Endothelial cell of umbilical vein (primary cell): ENCODE results near the gene UBE2C. TPM values are rescaled to one million over a fixed set of nuclear protein-coding genes. Genes with fewer than 3 reads are reported as not detected.

Source experiments
- BruUV-seq: library from RNA; stranded (reverse); fragments of 400-500 nt; replicated peaks from 2 replicates; lab custom pipeline; 2021; lab: Mats Ljungman, UMichigan
- CTCF ChIA-PET: fragments of 300-600, 350-600 bp; sonication (Branson Sonifier 250); formaldehyde crosslinking; loops from one replicate; lab custom pipeline; 2021; ENCODE audit warnings: antibody characterized with exemption, inconsistent platforms; lab: Charles Lee
- POLR2A ChIA-PET: fragments of 300-600, 350-600 bp; sonication (Branson Sonifier 250); formaldehyde crosslinking; loops from one replicate; lab custom pipeline; 2021; ENCODE audit warnings: antibody characterized with exemption, inconsistent platforms; lab: Charles Lee
- DNase-seq: peaks from one replicate; pipeline ENCODE4 v3.0.0-alpha.2; 2011; ENCODE audit warnings: low read depth, low spot score
- FAIRE-seq: peaks from 2 replicates; lab custom pipeline; 2011; peaks lifted over from hg19 to GRCh38; lab: Jason Lieb, UNC
- H2AFZ ChIP-seq: 2 replicates; pipeline ENCODE4 v1.6.0; 2012; ENCODE audit warnings: low read depth, low read length, control low read depth, inconsistent platforms
- H3K27ac ChIP-seq: 2 replicates; pipeline ENCODE4 v1.5.1; 2011; ENCODE audit warnings: low read depth, mild to moderate bottlenecking, control low read depth, low read length, moderate library complexity; ENCODE audit not compliant: insufficient read depth
- H3K27me3 ChIP-seq, 2 experiments: 2 replicates each; pipeline versions ENCODE4 v1.6.0 to v1.6.1; 2011; ENCODE audit warnings: low read length in 2 of 2, mixed read lengths in 1 of 2; ENCODE audit not compliant: control insufficient read depth in 2 of 2, insufficient read depth in 2 of 2
- H3K36me3 ChIP-seq, 2 experiments: 2 replicates in 1 of 2; 3 replicates in 1 of 2; pipeline ENCODE4 v1.5.1; 2011; ENCODE audit warnings: low read length in 2 of 2, mild to moderate bottlenecking in 1 of 2, moderate library complexity in 1 of 2; ENCODE audit not compliant: control insufficient read depth in 2 of 2, insufficient read depth in 2 of 2; ENCODE audit errors: extremely low read depth in 1 of 2
- H3K4me1 ChIP-seq: 3 replicates; pipeline ENCODE4 v1.5.1; 2011; ENCODE audit warnings: mild to moderate bottlenecking, low read length; ENCODE audit not compliant: control insufficient read depth, insufficient read depth; ENCODE audit errors: extremely low read depth
- H3K4me2 ChIP-seq: 2 replicates; pipeline ENCODE4 v1.6.1; 2011; ENCODE audit warnings: low read length, control low read depth, mixed read lengths; ENCODE audit not compliant: insufficient read depth
- H3K4me3 ChIP-seq, 3 experiments: fragments of 200-600 bp in 1 of 3; sonication (generic), shearing (Covaris generic) in 1 of 3; replicated peaks in 1 of 3; 2 replicates each; pipeline ENCODE4 v1.5.1; 2011 to 2016; ENCODE audit warnings: control low read depth in 3 of 3, low read length in 3 of 3, mild to moderate bottlenecking in 2 of 3, inconsistent platforms in 1 of 3, low read depth in 1 of 3, moderate library complexity in 1 of 3; ENCODE audit not compliant: insufficient read depth in 1 of 3
- H3K79me2 ChIP-seq: 2 replicates; pipeline ENCODE4 v1.6.0; 2012; ENCODE audit warnings: low read length, inconsistent platforms; ENCODE audit not compliant: control insufficient read depth, insufficient read depth
- H3K9ac ChIP-seq: replicated peaks from 2 replicates; pipeline ENCODE3; 2011; ENCODE audit warnings: low read length, control low read depth; ENCODE audit not compliant: insufficient read depth; ENCODE audit errors: extremely low read depth
- H3K9me1 ChIP-seq: replicated peaks from 3 replicates; pipeline ENCODE4 v1.6.0; 2011; ENCODE audit warnings: mild to moderate bottlenecking, low read length; ENCODE audit not compliant: control insufficient read depth, insufficient read depth; ENCODE audit errors: extremely low read depth
- H3K9me3 ChIP-seq: replicated peaks from 2 replicates; pipeline ENCODE4 v1.5.1; 2012; ENCODE audit warnings: low read length, inconsistent platforms; ENCODE audit not compliant: control insufficient read depth, insufficient read depth
- H4K20me1 ChIP-seq: replicated peaks from 2 replicates; pipeline ENCODE3; 2011; ENCODE audit warnings: mild to moderate bottlenecking, low read length; ENCODE audit not compliant: control insufficient read depth, insufficient read depth; ENCODE audit errors: extremely low read depth
- EZH2 ChIP-seq: IDR thresholded peaks from 2 replicates; pipeline ENCODE4 v1.6.1; 2012; ENCODE audit warnings: borderline replicate concordance, low read depth, mild to moderate bottlenecking, moderate library complexity, low read length, inconsistent platforms; ENCODE audit not compliant: severe bottlenecking
- FOS ChIP-seq: IDR thresholded peaks from 2 replicates; pipeline ENCODE4 v1.6.1; 2011; ENCODE audit warnings: mild to moderate bottlenecking, low read length, moderate library complexity, borderline replicate concordance; ENCODE audit not compliant: insufficient read depth
- GATA2 ChIP-seq: IDR thresholded peaks from 2 replicates; pipeline ENCODE4 v1.7.0; 2011; ENCODE audit warnings: low read depth, mild to moderate bottlenecking, moderate library complexity, mixed read lengths, low read length; ENCODE audit not compliant: insufficient read length, insufficient read depth
- JUN ChIP-seq: IDR thresholded peaks from 2 replicates; pipeline ENCODE4 v1.6.1; 2011; ENCODE audit warnings: borderline replicate concordance, low read depth; ENCODE audit not compliant: insufficient read length, insufficient read depth
- MAX ChIP-seq: IDR thresholded peaks from 2 replicates; pipeline ENCODE4 v1.6.1; 2011; ENCODE audit not compliant: insufficient read depth, insufficient read length
- MYC ChIP-seq: IDR thresholded peaks from one replicate; pipeline ENCODE4 v1.6.1; 2011; ENCODE audit warnings: mild to moderate bottlenecking, low read depth, low read length
- POLR2A ChIP-seq: IDR thresholded peaks from 2 replicates; pipeline ENCODE4 v1.6.1; 2012; ENCODE audit warnings: low read depth, mild to moderate bottlenecking, control low read depth, low read length
- POLR2AphosphoS5 ChIP-seq: IDR thresholded peaks from 2 replicates; pipeline ENCODE4 v1.6.1; 2012; ENCODE audit warnings: low read depth, mild to moderate bottlenecking, control low read depth, low read length, moderate library complexity; ENCODE audit not compliant: insufficient read depth
- dilution Hi-C: fragments of 300-500 bp; cut with MboI; formaldehyde crosslinking; loops from one replicate; pipeline ENCODE4 v1.15.0; 2019; ENCODE audit warnings: low sequenced_read_pairs; ENCODE audit not compliant: extremely low pct_ligation_motif_present
- intact Hi-C: fragments of 100-400 bp; cut with micrococcal nuclease; formaldehyde crosslinking; loops from one replicate; pipeline ENCODE4 v1.10.0; 2022
- polyA plus RNA-seq, 4 experiments: library from polyadenylated mRNA; depleted of rRNA in 3 of 4; stranded (reverse) in 3 of 4; unstranded in 1 of 4; fragments of >200 nt; gene quantifications; 2 replicates each; pipeline versions ENCODE4 v1.2.1 to v1.2.3, GENCODE V29; 2011 to 2012; ENCODE audit warnings: missing spikeins in 1 of 4
- total RNA-seq: library from RNA; stranded (reverse); gene quantifications from 2 replicates; pipeline ENCODE4 v1.2.3, GENCODE V29; 2021
- TF ChIP-seq, protein P1 (sequence below), 2 donors: IDR thresholded peaks; 1 replicate in 1 of 2; 2 replicates in 1 of 2; pipeline ENCODE4 v1.5.1; 2011; ENCODE audit warnings: low read length in 2 of 2, mild to moderate bottlenecking in 2 of 2, moderate library complexity in 2 of 2, control low read depth in 1 of 2, inconsistent platforms in 1 of 2, low read depth in 1 of 2; ENCODE audit not compliant: insufficient read depth in 1 of 2; ENCODE audit errors: extremely low read depth in 1 of 2

UBE2C gene
- total and polyA plus RNA-seq, 2 donors (not counting 3 experiments of a cell fraction or from before 2014, with no cell fraction given), result 129 to 130 TPM

DNA sequence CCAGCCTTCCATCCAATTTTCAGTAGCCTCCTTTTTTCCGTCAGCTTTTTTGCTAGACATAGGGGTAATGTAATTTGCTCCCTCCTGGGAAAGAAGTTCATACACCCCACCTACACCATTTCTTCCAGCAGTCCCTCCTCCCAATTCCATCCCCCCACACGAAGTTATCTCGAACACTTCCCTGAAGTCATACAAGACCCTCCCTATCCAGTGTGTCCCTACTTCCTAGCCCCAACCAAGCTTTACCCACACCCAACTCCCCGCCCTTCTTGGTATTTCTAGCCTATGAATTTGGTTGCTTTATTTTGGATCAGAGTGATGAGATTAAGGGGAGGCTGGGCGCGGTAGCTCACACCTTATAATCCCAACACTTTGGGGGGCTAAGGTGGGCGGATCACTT lies 1.0 kb downstream of the UBE2C start:
- no peaks in the 10 kb centered on the region for H4K20me1 ChIP-seq
- no peaks in the 10 kb centered on the region for H3K9me3 ChIP-seq
- no peaks in the 10 kb centered on the region for H3K9me1 ChIP-seq
- peak overlapping the region; percentile 91 for H3K4me2 ChIP-seq
- H3K79me2 ChIP-seq, result peaks cover 25% of the 10 kb centered on the region
- no peaks in the 10 kb centered on the region for H3K27me3 ChIP-seq
- peak overlapping the region; percentile 41 for H3K27ac ChIP-seq
- BruUV-seq, result no TSS peak
- no peak for TF ChIP-seq MYC
- TF ChIP-seq, protein P1, sequence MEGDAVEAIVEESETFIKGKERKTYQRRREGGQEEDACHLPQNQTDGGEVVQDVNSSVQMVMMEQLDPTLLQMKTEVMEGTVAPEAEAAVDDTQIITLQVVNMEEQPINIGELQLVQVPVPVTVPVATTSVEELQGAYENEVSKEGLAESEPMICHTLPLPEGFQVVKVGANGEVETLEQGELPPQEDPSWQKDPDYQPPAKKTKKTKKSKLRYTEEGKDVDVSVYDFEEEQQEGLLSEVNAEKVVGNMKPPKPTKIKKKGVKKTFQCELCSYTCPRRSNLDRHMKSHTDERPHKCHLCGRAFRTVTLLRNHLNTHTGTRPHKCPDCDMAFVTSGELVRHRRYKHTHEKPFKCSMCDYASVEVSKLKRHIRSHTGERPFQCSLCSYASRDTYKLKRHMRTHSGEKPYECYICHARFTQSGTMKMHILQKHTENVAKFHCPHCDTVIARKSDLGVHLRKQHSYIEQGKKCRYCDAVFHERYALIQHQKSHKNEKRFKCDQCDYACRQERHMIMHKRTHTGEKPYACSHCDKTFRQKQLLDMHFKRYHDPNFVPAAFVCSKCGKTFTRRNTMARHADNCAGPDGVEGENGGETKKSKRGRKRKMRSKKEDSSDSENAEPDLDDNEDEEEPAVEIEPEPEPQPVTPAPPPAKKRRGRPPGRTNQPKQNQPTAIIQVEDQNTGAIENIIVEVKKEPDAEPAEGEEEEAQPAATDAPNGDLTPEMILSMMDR (IDR thresholded peaks at IDR 0.05; ENCODE audit: extremely low read depth in 1 of 2, insufficient read depth in 1 of 2, low read depth in 1 of 2, low read length in 2 of 2), result no peak
- no peak for TF ChIP-seq GATA2
- TF ChIP-seq POLR2AphosphoS5, result no peak
- TF ChIP-seq EZH2, result no peak
- TF ChIP-seq MAX, result no peak
- TF ChIP-seq POLR2A, result no peak
- no peak for TF ChIP-seq JUN
- no peak for TF ChIP-seq FOS
- FAIRE-seq (no peak), DNase-seq (no peak)
- peak overlapping the region; percentile 59 to 96 (median 90) for H3K4me3 ChIP-seq
- intact Hi-C loops, result loop anchor here (10.0 kb wide), 2 partner anchors 271 to 551 kb away; partner anchors contain the start of gene NCOA5
- peaks cover 3 to 10% of the 10 kb centered on the region in 2 experiments for H3K36me3 ChIP-seq
- CTCF ChIA-PET, result interaction anchor here (1.0 to 2.9 kb wide), 5 partner anchors 8 to 156 kb away, joined by 3 to 12 read pairs (median 5); no protein-coding TSS in a partner anchor
- peaks cover 17% of the 10 kb centered on the region for H3K4me1 ChIP-seq
- POLR2A ChIA-PET, result no interaction called here
- H2AFZ ChIP-seq, result peak overlapping the region; percentile 76
- H3K9ac ChIP-seq, result peak overlapping the region; percentile 78
- dilution Hi-C loops, result no loop called here
